Subcutaneous adipose tissue (tissue), 4 donors: ENCODE results near the gene ZNF718. TPM values are rescaled to one million over a fixed set of nuclear protein-coding genes. Genes with fewer than 3 reads are reported as not detected.

ENCODE experiments used
- total RNA-seq, 4 donors: library from RNA; depleted of rRNA; stranded (reverse); fragments of >200 nt; gene quantifications; one replicate each; pipeline ENCODE4 v1.1.0, GENCODE V29; 2016
- TF ChIP-seq, protein P1 (sequence below): fragments of 450-650 bp; IDR thresholded peaks from one replicate; pipeline ENCODE4 v1.5.1; 2016; ENCODE audit warnings: low read depth, mild to moderate bottlenecking, control low read depth, antibody characterized with exemption, moderate library complexity

ZNF718 gene
- total RNA-seq, 4 donors from 2014 or later: 6.4 to 7.2 (median 6.9) TPM

DNA sequence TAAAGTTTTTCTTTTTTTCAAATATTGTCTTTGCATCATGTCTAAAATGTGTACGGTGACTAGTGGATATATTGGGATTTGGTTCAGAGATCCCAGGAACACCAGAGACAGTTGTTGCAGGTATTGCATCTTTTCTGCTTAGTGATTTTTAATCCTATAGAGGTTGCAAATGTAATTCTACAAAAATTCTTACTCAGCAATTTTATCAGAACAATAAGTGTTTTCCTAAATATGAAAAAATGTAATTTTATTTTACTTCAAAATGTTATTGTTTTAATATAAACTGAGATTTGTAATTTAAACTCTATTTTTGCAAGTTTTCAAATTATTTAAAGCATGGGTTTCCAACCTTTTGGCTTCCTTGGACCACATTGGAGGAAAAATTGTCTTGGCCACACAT lies 8.2 kb downstream of the ZNF718 start:
- TF ChIP-seq, protein P1, sequence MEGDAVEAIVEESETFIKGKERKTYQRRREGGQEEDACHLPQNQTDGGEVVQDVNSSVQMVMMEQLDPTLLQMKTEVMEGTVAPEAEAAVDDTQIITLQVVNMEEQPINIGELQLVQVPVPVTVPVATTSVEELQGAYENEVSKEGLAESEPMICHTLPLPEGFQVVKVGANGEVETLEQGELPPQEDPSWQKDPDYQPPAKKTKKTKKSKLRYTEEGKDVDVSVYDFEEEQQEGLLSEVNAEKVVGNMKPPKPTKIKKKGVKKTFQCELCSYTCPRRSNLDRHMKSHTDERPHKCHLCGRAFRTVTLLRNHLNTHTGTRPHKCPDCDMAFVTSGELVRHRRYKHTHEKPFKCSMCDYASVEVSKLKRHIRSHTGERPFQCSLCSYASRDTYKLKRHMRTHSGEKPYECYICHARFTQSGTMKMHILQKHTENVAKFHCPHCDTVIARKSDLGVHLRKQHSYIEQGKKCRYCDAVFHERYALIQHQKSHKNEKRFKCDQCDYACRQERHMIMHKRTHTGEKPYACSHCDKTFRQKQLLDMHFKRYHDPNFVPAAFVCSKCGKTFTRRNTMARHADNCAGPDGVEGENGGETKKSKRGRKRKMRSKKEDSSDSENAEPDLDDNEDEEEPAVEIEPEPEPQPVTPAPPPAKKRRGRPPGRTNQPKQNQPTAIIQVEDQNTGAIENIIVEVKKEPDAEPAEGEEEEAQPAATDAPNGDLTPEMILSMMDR: no peak

DNA sequence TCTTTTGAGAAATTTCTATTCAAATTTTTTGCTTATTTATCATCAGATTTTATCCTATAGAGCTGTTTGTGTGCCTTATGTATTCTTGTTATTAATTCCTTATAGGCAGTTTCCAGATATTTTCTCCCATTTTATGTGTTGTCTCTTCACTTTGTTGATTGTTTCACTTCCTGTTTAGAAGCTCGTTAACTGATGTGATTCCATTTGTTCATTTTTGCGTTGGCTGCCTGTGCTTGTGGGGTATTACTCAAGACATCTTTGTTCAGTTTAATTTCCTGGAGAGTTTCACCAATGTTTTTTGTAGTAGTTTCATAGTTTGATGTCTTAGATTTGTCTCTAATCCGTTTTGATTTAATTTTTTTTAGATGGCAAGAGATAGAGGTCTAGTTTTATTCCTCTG lies 14.6 kb downstream of the ZNF718 start:
- TF ChIP-seq, protein P1: no peak

DNA sequence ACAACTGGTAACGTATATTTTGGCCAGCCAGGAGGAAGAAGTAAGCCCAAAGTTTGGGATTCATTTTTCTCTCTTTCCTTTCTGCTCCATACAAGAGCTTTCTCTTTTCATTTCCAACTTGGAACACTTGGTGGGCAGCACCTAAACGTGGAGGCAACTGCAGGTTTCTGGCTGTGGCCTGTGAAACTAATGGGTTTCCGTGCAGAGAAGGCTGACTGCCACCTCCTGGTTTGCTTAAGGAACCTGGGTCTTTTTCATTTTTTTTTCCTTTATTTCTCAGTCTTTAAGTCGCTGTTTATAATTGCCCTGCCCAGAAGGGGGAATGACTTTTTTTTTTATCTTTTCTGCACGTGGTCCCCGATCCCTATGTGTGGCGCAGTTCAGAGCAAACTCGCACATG lies 15.4 kb downstream of the ZNF718 start:
- TF ChIP-seq, protein P1: no peak

DNA sequence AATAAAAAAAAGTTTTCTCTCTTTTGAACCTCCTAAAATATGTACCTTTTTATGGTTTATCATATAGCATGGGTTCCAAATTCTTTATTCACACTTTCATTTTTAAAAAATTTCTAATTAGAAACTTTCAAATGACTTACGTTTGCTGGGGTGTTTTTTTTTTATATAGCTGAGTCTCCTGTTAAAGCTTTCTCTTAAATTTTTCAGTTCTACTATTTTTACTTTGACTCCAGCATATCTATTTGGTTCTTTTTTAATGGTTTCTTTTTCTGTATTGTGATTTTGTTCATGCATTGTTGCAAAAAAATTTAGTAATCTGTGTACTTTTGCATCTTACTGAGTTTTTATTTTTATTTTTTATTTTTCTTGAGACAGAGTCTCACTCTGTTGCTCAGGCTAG lies 22.3 kb downstream of the ZNF718 start:
- TF ChIP-seq, protein P1: no peak

DNA sequence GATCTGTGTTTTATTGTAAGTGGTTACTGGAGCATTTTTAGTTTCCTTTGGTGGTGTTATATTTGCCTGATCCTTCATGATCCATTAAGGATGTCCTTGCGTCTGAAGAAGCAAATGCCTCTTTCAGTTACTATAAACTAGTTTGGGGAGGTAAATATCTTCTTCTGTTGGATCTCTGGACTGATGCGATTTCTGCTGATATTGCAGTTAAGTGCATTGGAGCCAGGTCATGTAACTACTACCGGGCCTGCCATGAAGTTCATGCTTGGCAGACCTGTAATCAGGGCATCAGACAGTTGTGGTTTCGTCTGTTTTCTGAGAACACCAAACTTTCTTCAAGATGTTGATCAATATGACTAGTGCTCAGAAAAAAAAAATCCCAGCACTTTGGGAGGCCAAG lies 22.9 kb downstream of the ZNF718 start:
- TF ChIP-seq, protein P1: no peak

DNA sequence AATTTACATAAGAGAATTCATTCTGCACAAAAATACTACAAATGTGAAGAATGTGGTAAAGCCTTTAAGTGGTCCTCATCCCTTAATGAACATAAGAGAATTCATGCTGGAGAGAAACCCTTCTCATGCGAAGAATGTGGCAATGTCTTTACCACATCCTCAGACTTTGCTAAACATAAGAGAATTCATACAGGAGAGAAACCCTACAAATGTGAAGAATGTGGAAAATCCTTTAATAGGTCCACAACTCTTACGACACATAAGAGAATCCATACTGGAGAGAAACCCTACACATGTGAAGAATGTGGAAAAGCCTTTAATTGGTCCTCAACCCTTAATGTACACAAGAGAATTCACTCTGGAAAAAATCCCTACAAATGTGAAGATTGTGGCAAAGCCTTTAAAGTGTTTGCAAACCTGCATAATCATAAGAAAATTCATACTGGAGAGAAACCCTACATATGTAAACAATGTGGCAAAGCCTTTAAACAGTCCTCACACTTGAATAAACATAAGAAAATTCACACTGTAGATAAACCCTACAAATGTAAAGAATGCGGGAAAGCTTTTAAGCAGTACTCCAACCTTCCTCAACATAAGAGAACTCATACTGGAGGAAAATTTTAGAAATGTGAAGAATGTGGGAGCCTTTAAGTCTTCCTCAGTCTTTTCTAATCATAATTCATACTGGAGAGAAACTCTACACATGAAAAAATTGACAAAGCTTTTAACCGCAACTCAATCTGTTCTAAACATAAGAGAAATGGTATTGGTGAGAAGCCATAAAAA lies 37.4 kb downstream of the ZNF718 start:
- TF ChIP-seq, protein P1: no peak

DNA sequence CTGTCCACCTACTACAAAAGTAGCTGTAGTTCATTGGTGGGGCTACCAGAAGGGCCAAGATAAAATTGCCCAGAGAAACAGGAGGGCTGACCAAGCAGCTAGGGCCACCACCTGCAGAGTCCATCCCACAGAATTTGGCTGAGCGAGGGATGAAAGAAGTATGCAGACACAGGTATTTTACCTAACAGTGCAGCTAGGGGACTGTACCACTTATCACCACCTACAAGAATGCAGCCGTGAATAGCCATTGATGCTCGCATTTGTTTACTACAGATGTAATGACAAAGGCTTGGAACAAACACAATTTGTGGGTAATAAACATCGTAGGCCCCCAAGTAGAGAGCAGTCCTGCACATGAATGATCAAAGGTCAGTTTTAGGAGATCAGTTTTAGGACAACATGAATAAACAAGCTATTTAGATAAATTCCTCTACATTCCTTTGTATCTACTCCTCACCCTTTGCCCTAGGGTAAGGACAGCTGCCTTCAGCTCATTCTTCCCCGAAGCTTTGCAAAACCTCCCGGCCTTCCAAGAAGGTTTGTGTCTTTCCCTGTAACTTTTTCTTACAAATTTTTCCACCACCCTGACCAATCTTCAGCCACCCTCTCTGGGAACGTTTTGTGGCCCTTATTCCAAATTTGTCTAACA lies 49.5 kb downstream of the ZNF718 start:
- TF ChIP-seq, protein P1: no peak
